K562 (cell line): ENCODE measurements around the gene TPRX2. TPM values are rescaled to one million over a fixed set of nuclear protein-coding genes. Genes with fewer than 3 reads are reported as not detected.
A peak's percentile ranks its signal among the peaks of the same experiment; 100 is the strongest.

Experiments
- BHLHE40 ChIP-seq: IDR thresholded peaks from 2 replicates; pipeline ENCODE4 v1.6.1; 2011; ENCODE audit warnings: low read length, improper control_type of control experiment
- GABPB1 ChIP-seq: sonication (generic); formaldehyde crosslinking; IDR thresholded peaks from 2 replicates; pipeline ENCODE4 v1.8.0; 2022; ENCODE audit warnings: mild to moderate bottlenecking, missing genetic modification reagents
- KDM4B ChIP-seq, 2 experiments: fragments of 450-650 bp in 1 of 2; sonication (generic) in 1 of 2; IDR thresholded peaks; 2 replicates each; pipeline ENCODE4 v1.6.1; 2016 to 2017; ENCODE audit warnings: borderline replicate concordance in 2 of 2, antibody characterized with exemption in 1 of 2, low read depth in 1 of 2, mild to moderate bottlenecking in 1 of 2
- MCM2 ChIP-seq: fragments of 450-650 bp; IDR thresholded peaks from 2 replicates; pipeline ENCODE4 v1.6.1; 2017; ENCODE audit warnings: low read depth, mild to moderate bottlenecking
- MCM5 ChIP-seq: fragments of 450-650 bp; IDR thresholded peaks from 2 replicates; pipeline ENCODE4 v1.6.1; 2016; ENCODE audit warnings: low read depth
- RAD21 ChIP-seq, 2 experiments: fragments of 250-450 bp in 1 of 2; fragments of 450-650 bp in 1 of 2; sonication (Bioruptor Pico) in 1 of 2; formaldehyde crosslinking in 1 of 2; IDR thresholded peaks in 1 of 2; conservative IDR thresholded peaks in 1 of 2; 2 replicates each; pipeline versions ENCODE4 v1.4.0 to v1.8.0; 2020 to 2022; ENCODE audit warnings: mild to moderate bottlenecking in 2 of 2, moderate library complexity in 1 of 2
- RBM15 ChIP-seq: fragments of 200-400 bp; formaldehyde crosslinking; IDR thresholded peaks from 2 replicates; pipeline ENCODE4 v1.6.1; 2018; ENCODE audit warnings: mild to moderate bottlenecking, low read length, moderate library complexity; ENCODE audit not compliant: insufficient read depth
- SMARCB1 ChIP-seq: IDR thresholded peaks from 2 replicates; pipeline ENCODE4 v1.6.1; 2011; ENCODE audit warnings: improper control_type of control experiment, low read depth; ENCODE audit not compliant: insufficient read length
- SMARCC2 ChIP-seq: fragments of 450-650 bp; IDR thresholded peaks from 2 replicates; pipeline ENCODE4 v1.6.1; 2017; ENCODE audit warnings: antibody characterized with exemption, moderate library complexity, mild to moderate bottlenecking, low read depth
- TBL1XR1 ChIP-seq, 2 experiments: IDR thresholded peaks; 2 replicates each; pipeline ENCODE4 v1.6.1; 2012; ENCODE audit warnings: improper control_type of control experiment in 2 of 2, low read length in 2 of 2, mild to moderate bottlenecking in 1 of 2
- ZNF124 ChIP-seq: sonication (generic); formaldehyde crosslinking; IDR thresholded peaks from 2 replicates; pipeline ENCODE4 v1.8.1; 2022; ENCODE audit warnings: missing genetic modification reagents
- polyA plus RNA-seq, 8 experiments: library from polyadenylated mRNA; depleted of rRNA in 4 of 8; stranded (reverse) in 5 of 8; unstranded in 3 of 8; fragments of >200 nt; fragmentation: Nextera tagmentation in 2 of 8; fragmentation: Illumina TruSeq in 1 of 8; extraction: Ambion mirVana in 2 of 8; extraction: Trizol in 1 of 8; gene quantifications; 2 replicates each; pipeline versions ENCODE4 v1.2.1 to v1.2.3, GENCODE V29; 2011 to 2014; ENCODE audit warnings: inconsistent platforms in 1 of 8, missing spikeins in 1 of 8
- total RNA-seq, 7 experiments: library from RNA; depleted of rRNA in 6 of 7; stranded (reverse); fragments of >200 nt in 6 of 7; fragmentation: Illumina TruSeq in 2 of 7; extraction: Trizol in 2 of 7; gene quantifications; 2 replicates each; pipeline versions ENCODE4 v1.2.1 to v1.2.3, GENCODE V29; 2011 to 2021; ENCODE audit warnings: low replicate concordance in 1 of 7
- TF ChIP-seq, protein P1 (sequence below): fragments of 450-650 bp; IDR thresholded peaks from 2 replicates; pipeline ENCODE4 v1.6.1; 2016; ENCODE audit warnings: low read depth
- TF ChIP-seq, protein P2 (sequence below), 2 experiments: fragments of 450-650 bp in 1 of 2; sonication (generic) in 1 of 2; formaldehyde crosslinking in 1 of 2; IDR thresholded peaks in 1 of 2; conservative IDR thresholded peaks in 1 of 2; 2 replicates each; pipeline versions ENCODE4 v1.6.1 to v1.8.1; 2016 to 2023; ENCODE audit warnings: mild to moderate bottlenecking in 2 of 2, moderate library complexity in 2 of 2, inconsistent platforms in 1 of 2, missing genetic modification reagents in 1 of 2
- TF ChIP-seq, protein P3 (sequence below): fragments of 250-450 bp; sonication (Bioruptor Pico); IDR thresholded peaks from 2 replicates; pipeline ENCODE4 v1.5.0; 2020; ENCODE audit warnings: mild to moderate bottlenecking, borderline replicate concordance

TPRX2 gene
- total and polyA plus RNA-seq, 9 of the 15 experiments (the other 6 are each of a cell fraction or from before 2014, with no cell fraction given) = not detected

DNA sequence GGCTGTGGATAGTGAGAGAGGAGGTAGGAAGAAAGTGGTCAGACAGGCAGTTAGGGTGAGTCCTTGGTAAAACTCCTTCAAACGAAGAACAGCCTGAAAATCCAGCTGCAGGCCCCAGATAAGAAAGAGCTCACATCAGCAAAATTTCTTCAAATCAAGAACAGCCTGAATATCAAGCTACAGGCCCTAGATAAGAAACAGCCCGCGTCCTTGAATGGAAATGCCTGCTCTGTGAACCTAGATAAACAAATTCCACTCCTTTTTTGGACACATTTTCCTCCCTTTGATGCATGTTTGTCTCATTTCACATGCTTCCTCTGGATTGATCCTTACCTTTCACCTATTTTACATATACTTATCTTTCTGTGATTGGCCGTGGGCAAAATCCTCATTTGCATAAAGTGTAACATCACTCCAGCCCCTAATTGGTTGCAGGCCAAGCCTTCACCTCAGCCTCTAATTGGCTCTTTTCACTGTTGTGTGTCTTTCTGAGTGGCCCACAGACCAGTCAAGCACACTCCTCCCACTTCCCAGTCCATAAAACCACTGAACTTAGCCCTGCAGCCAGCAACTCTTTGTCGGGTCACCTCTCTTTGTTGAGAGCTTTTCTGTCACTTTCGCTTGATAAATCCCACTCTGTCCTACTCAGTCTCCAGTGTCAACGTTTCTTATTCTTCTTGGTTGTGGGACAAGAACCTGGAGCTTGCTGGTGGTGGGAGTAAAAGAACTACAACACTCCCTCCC lies 33.1 kb downstream of the TPRX2 start (continued):
- TF ChIP-seq, protein P1, sequence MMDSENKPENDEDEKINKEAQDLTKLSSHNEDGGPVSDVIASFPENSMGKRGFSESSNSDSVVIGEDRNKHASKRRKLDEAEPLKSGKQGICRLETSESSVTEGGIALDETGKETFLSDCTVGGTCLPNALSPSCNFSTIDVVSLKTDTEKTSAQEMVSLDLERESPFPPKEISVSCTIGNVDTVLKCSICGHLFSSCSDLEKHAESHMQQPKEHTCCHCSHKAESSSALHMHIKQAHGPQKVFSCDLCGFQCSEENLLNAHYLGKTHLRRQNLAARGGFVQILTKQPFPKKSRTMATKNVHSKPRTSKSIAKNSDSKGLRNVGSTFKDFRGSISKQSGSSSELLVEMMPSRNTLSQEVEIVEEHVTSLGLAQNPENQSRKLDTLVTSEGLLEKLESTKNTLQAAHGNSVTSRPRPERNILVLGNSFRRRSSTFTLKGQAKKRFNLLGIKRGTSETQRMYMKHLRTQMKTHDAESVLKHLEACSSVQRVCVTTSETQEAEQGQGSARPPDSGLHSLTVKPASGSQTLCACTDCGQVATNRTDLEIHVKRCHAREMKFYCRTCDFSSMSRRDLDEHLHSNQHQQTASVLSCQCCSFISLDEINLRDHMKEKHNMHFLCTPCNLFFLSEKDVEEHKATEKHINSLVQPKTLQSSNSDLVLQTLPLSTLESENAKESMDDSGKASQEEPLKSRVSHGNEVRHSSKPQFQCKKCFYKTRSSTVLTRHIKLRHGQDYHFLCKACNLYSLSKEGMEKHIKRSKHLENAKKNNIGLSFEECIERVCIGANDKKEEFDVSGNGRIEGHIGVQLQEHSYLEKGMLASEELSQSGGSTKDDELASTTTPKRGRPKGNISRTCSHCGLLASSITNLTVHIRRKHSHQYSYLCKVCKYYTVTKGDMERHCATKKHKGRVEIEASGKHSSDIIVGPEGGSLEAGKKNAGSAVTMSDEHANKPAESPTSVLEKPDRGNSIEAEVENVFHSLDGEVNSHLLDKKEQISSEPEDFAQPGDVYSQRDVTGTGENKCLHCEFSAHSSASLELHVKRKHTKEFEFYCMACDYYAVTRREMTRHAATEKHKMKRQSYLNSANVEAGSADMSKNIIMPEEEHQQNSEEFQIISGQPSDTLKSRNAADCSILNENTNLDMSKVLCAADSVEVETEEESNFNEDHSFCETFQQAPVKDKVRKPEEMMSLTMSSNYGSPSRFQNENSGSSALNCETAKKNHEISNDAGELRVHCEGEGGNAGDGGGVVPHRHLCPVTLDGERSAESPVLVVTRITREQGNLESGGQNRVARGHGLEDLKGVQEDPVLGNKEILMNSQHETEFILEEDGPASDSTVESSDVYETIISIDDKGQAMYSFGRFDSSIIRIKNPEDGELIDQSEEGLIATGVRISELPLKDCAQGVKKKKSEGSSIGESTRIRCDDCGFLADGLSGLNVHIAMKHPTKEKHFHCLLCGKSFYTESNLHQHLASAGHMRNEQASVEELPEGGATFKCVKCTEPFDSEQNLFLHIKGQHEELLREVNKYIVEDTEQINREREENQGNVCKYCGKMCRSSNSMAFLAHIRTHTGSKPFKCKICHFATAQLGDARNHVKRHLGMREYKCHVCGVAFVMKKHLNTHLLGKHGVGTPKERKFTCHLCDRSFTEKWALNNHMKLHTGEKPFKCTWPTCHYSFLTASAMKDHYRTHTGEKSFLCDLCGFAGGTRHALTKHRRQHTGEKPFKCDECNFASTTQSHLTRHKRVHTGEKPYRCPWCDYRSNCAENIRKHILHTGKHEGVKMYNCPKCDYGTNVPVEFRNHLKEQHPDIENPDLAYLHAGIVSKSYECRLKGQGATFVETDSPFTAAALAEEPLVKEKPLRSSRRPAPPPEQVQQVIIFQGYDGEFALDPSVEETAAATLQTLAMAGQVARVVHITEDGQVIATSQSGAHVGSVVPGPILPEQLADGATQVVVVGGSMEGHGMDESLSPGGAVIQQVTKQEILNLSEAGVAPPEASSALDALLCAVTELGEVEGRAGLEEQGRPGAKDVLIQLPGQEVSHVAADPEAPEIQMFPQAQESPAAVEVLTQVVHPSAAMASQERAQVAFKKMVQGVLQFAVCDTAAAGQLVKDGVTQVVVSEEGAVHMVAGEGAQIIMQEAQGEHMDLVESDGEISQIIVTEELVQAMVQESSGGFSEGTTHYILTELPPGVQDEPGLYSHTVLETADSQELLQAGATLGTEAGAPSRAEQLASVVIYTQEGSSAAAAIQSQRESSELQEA = no peak
- TF ChIP-seq MCM2 (no peak), BHLHE40 (peak; percentile 68), GABPB1 (CRISPR knock-in tag) (peak; percentile 62; the same call in 1 of the 2 replicates), ZNF124 (CRISPR knock-in tag) (no peak), SMARCB1 (no peak), MCM5 (no peak), KDM4B (IDR thresholded peaks at IDR 0.05; ENCODE audit: borderline replicate concordance in 2 of 2, low read depth in 1 of 2) (no peak), SMARCC2 (peak; percentile 97), TBL1XR1 (IDR thresholded peaks at IDR 0.05; ENCODE audit: low read length in 2 of 2) (peak; percentile 70 to 98; a peak in 3 of 4 replicates), RAD21 (CRISPR knock-in tag; conservative IDR thresholded peaks at IDR 0.05 in 1 of 2, IDR thresholded peaks at IDR 0.05 in 1 of 2) (no peak), RBM15 (no peak)
- TF ChIP-seq, protein P2, sequence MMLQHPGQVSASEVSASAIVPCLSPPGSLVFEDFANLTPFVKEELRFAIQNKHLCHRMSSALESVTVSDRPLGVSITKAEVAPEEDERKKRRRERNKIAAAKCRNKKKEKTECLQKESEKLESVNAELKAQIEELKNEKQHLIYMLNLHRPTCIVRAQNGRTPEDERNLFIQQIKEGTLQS (IDR thresholded peaks at IDR 0.05) = peak; percentile 69
- TF ChIP-seq, protein P2 (CRISPR knock-in tag; conservative IDR thresholded peaks at IDR 0.05) = peak; percentile 64
- TF ChIP-seq, protein P3, sequence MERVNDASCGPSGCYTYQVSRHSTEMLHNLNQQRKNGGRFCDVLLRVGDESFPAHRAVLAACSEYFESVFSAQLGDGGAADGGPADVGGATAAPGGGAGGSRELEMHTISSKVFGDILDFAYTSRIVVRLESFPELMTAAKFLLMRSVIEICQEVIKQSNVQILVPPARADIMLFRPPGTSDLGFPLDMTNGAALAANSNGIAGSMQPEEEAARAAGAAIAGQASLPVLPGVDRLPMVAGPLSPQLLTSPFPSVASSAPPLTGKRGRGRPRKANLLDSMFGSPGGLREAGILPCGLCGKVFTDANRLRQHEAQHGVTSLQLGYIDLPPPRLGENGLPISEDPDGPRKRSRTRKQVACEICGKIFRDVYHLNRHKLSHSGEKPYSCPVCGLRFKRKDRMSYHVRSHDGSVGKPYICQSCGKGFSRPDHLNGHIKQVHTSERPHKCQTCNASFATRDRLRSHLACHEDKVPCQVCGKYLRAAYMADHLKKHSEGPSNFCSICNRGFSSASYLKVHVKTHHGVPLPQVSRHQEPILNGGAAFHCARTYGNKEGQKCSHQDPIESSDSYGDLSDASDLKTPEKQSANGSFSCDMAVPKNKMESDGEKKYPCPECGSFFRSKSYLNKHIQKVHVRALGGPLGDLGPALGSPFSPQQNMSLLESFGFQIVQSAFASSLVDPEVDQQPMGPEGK (CRISPR knock-in tag) = no peak
